SK-N-SH treated with all-trans-retinoic acid at 6 μM for 48 hours (cell line): ENCODE measurements around the gene SCARB2.

Experiments
- ATAC-seq: fragments of 200-7000 bp; cut with Tn5 transposase; 3 replicates; pipeline ENCODE4 v1.9.1; 2020; ENCODE audit warnings: mild to moderate bottlenecking, moderate library complexity
- ARNTL ChIP-seq: fragments of 450-650 bp; formaldehyde crosslinking; IDR thresholded peaks from 2 replicates; pipeline ENCODE4 v1.5.0; 2020; ENCODE audit warnings: low read depth, mild to moderate bottlenecking, moderate library complexity, borderline replicate concordance
- BACH2 ChIP-seq: fragments of 250-450 bp; sonication (Bioruptor Pico); IDR thresholded peaks from 2 replicates; pipeline ENCODE4 v1.9.0; 2021; ENCODE audit warnings: mild to moderate bottlenecking, borderline replicate concordance
- CREB5 ChIP-seq: fragments of 250-450 bp; sonication (Bioruptor Pico); IDR thresholded peaks from 2 replicates; pipeline ENCODE4 v1.5.1; 2020; ENCODE audit warnings: low read depth, mild to moderate bottlenecking, moderate library complexity
- CSDC2 ChIP-seq: fragments of 250-450 bp; sonication (Bioruptor Pico); IDR thresholded peaks from 2 replicates; pipeline ENCODE4 v1.5.0; 2020; ENCODE audit warnings: mild to moderate bottlenecking, moderate library complexity
- CSRNP3 ChIP-seq: fragments of 250-450 bp; sonication (Bioruptor Pico); IDR thresholded peaks from 2 replicates; pipeline ENCODE4 v1.5.1; 2021; ENCODE audit warnings: mild to moderate bottlenecking, moderate library complexity
- ESRRG ChIP-seq: fragments of 250-450 bp; sonication (Bioruptor Pico); IDR thresholded peaks from 2 replicates; pipeline ENCODE4 v1.6.1; 2021; ENCODE audit warnings: mild to moderate bottlenecking
- GLIS3 ChIP-seq: fragments of 250-450 bp; sonication (Bioruptor Pico); IDR thresholded peaks from 2 replicates; pipeline ENCODE4 v1.5.0; 2020; ENCODE audit warnings: mild to moderate bottlenecking, moderate library complexity
- ISL1 ChIP-seq: fragments of 250-450 bp; sonication (Bioruptor Pico); IDR thresholded peaks from 2 replicates; pipeline ENCODE4 v2.1.2; 2022; ENCODE audit warnings: mild to moderate bottlenecking, moderate library complexity
- OSR1 ChIP-seq: fragments of 250-450 bp; sonication (Bioruptor Pico); IDR thresholded peaks from 2 replicates; pipeline ENCODE4 v1.8.0; 2022; ENCODE audit warnings: moderate library complexity, mild to moderate bottlenecking, inconsistent platforms
- PATZ1 ChIP-seq: fragments of 250-450 bp; sonication (Bioruptor Pico); IDR thresholded peaks from 2 replicates; pipeline ENCODE4 v1.8.0; 2020; ENCODE audit warnings: mild to moderate bottlenecking, moderate library complexity, borderline replicate concordance
- POU6F1 ChIP-seq: fragments of 250-450 bp; sonication (Bioruptor Pico); IDR thresholded peaks from 2 replicates; pipeline ENCODE4 v1.8.0; 2021; ENCODE audit warnings: low read depth, mild to moderate bottlenecking, moderate library complexity, borderline replicate concordance
- PPARA ChIP-seq: fragments of 250-450 bp; sonication (Bioruptor Pico); IDR thresholded peaks from 2 replicates; pipeline ENCODE4 v1.5.0; 2020; ENCODE audit warnings: mild to moderate bottlenecking, borderline replicate concordance
- RARB ChIP-seq: fragments of 250-450 bp; sonication (Bioruptor Pico); IDR thresholded peaks from 2 replicates; pipeline ENCODE4 v1.8.0; 2021; ENCODE audit warnings: mild to moderate bottlenecking, moderate library complexity
- SNAI2 ChIP-seq: fragments of 250-450 bp; sonication (Bioruptor Pico); IDR thresholded peaks from 2 replicates; pipeline ENCODE4 v1.5.0; 2020; ENCODE audit warnings: mild to moderate bottlenecking, moderate library complexity
- TCF4 ChIP-seq: fragments of 250-450 bp; sonication (Bioruptor Pico); IDR thresholded peaks from 2 replicates; pipeline ENCODE4 v1.8.0; 2021; ENCODE audit warnings: mild to moderate bottlenecking, moderate library complexity, borderline replicate concordance
- TOX ChIP-seq: fragments of 250-450 bp; sonication (Bioruptor Pico); IDR thresholded peaks from 2 replicates; pipeline ENCODE4 v1.8.0; 2021; ENCODE audit warnings: mild to moderate bottlenecking, moderate library complexity, borderline replicate concordance
- TSHZ2 ChIP-seq: fragments of 250-450 bp; sonication (Bioruptor Pico); IDR thresholded peaks from 2 replicates; pipeline ENCODE4 v1.5.0; 2020; ENCODE audit warnings: mild to moderate bottlenecking, moderate library complexity
- ZC3H10 ChIP-seq: fragments of 250-450 bp; sonication (Bioruptor Pico); IDR thresholded peaks from 2 replicates; pipeline ENCODE4 v1.5.1; 2021; ENCODE audit warnings: mild to moderate bottlenecking, moderate library complexity
- ZFP3 ChIP-seq: fragments of 250-450 bp; sonication (Bioruptor Pico); IDR thresholded peaks from 2 replicates; pipeline ENCODE4 v1.5.0; 2020; ENCODE audit warnings: mild to moderate bottlenecking, moderate library complexity
- ZFP30 ChIP-seq: fragments of 450-650 bp; formaldehyde crosslinking; IDR thresholded peaks from 2 replicates; pipeline ENCODE4 v1.5.0; 2022; ENCODE audit warnings: mild to moderate bottlenecking, moderate library complexity
- ZNF565 ChIP-seq: fragments of 450-650 bp; formaldehyde crosslinking; conservative IDR thresholded peaks from 2 replicates; pipeline ENCODE4 v1.5.0; 2020; ENCODE audit warnings: low read depth, mild to moderate bottlenecking, moderate library complexity
- ZNF70 ChIP-seq: fragments of 450-650 bp; formaldehyde crosslinking; IDR thresholded peaks from 2 replicates; pipeline ENCODE4 v1.5.0; 2020; ENCODE audit warnings: mild to moderate bottlenecking, moderate library complexity

The SCARB2 gene

GRCh38 chr4:76238701-76239100 lies 25.1 kb upstream of the SCARB2 start:
- no peak for ATAC-seq
- TF ChIP-seq RARB (no peak), ESRRG (no peak), POU6F1 (CRISPR knock-in tag) (no peak), ZFP3 (no peak), BACH2 (CRISPR knock-in tag) (no peak), SNAI2 (CRISPR knock-in tag) (no peak), ARNTL (no peak), ZNF565 (CRISPR knock-in tag) (no peak), CSDC2 (CRISPR knock-in tag) (no peak), ISL1 (CRISPR knock-in tag) (no peak), CREB5 (CRISPR knock-in tag) (no peak)
- TF ChIP-seq, all 23 proteins: peak for 0

- no peak for TF ChIP-seq ZFP3
- TF ChIP-seq PATZ1 (CRISPR knock-in tag) = no peak
- no peak for TF ChIP-seq BACH2 (CRISPR knock-in tag)
- no peak for TF ChIP-seq PPARA (CRISPR knock-in tag)
- no peak for TF ChIP-seq ARNTL
- no peak for TF ChIP-seq ZNF70
- TF ChIP-seq TOX (CRISPR knock-in tag) = no peak
- no peak for TF ChIP-seq CSRNP3 (CRISPR knock-in tag)
- no peak for TF ChIP-seq CREB5 (CRISPR knock-in tag)
- TF ChIP-seq OSR1 (CRISPR knock-in tag) = no peak
- no peak for TF ChIP-seq SNAI2 (CRISPR knock-in tag)
- no peak for TF ChIP-seq ZFP30 (CRISPR knock-in tag)
- ATAC-seq = no peak
These were observed 24.6 kb upstream of the SCARB2 start for GRCh38 chr4:76238236-76238635.

- TF ChIP-seq ZC3H10 (CRISPR knock-in tag) (no peak), BACH2 (CRISPR knock-in tag) (no peak), CSRNP3 (CRISPR knock-in tag) (no peak), ZFP30 (CRISPR knock-in tag) (no peak), RARB (no peak), PPARA (CRISPR knock-in tag) (no peak), GLIS3 (CRISPR knock-in tag) (no peak), ZNF565 (CRISPR knock-in tag) (no peak)
- no peak for ATAC-seq
These were observed 22.3 kb upstream of the SCARB2 start for GRCh38 chr4:76235915-76236314.

GRCh38 chr4:76235407-76235806 lies 21.8 kb upstream of the SCARB2 start:
- ATAC-seq = no peak
- TF ChIP-seq PPARA (CRISPR knock-in tag) = no peak
- no peak for TF ChIP-seq TSHZ2 (CRISPR knock-in tag)
- TF ChIP-seq TCF4 (CRISPR knock-in tag) = no peak
- TF ChIP-seq ESRRG = no peak
